Stomach (tissue), 9 donors: Measurements from ENCODE around the gene ZNF423. TPM values are rescaled to one million over a fixed set of nuclear protein-coding genes. Genes with fewer than 3 reads are reported as not detected.

Source experiments
- DNase-seq, 2 donors: peaks; one replicate each; pipeline versions ENCODE4 v3.0.0 to v3.0.0-alpha.2; 2013 to 2019
- H3K27ac ChIP-seq, 5 donors: fragments of 200-600 bp in 4 of 5; sonication (generic) in 4 of 5; one replicate each; pipeline ENCODE4 v1.5.1; 2013 to 2019; ENCODE audit warnings: mild to moderate bottlenecking in 1 of 5, moderate library complexity in 1 of 5
- H3K27me3 ChIP-seq, 3 donors: fragments of 200-600 bp; sonication (generic); one replicate each; pipeline ENCODE4 v1.5.1; 2017 to 2019; ENCODE audit warnings: mixed run types in 1 of 3
- H3K36me3 ChIP-seq, 4 donors: fragments of 200-600 bp; sonication (generic); 1 replicate in 3 of 4; 2 replicates in 1 of 4; pipeline ENCODE4 v1.5.1; 2016 to 2019
- H3K4me1 ChIP-seq, 4 donors: fragments of 200-600 bp; sonication (generic); one replicate each; pipeline ENCODE4 v1.5.1; 2016 to 2019
- H3K4me3 ChIP-seq, 4 donors: fragments of 200-600 bp; sonication (generic) in 3 of 4; one replicate each; pipeline ENCODE4 v1.5.1; 2016 to 2019; ENCODE audit warnings: mild to moderate bottlenecking in 1 of 4
- H3K9me3 ChIP-seq, 4 donors: fragments of 200-600 bp; sonication (generic); one replicate each; pipeline ENCODE4 v1.5.1; 2016 to 2019
- EP300 ChIP-seq: sonication (generic); formaldehyde crosslinking; IDR thresholded peaks from one replicate; pipeline ENCODE4 v1.6.1; 2017; ENCODE audit warnings: antibody characterized with exemption
- POLR2A ChIP-seq, 4 donors: fragments of 450-650 bp; IDR thresholded peaks; one replicate each; pipeline ENCODE4 v1.6.1; 2016; ENCODE audit warnings: antibody characterized with exemption in 4 of 4, control low read depth in 2 of 4, mild to moderate bottlenecking in 1 of 4, moderate library complexity in 1 of 4
- POLR2AphosphoS5 ChIP-seq, 3 donors: sonication (generic); formaldehyde crosslinking; IDR thresholded peaks; one replicate each; pipeline ENCODE4 v1.6.1; 2016; ENCODE audit warnings: antibody characterized with exemption in 3 of 3
- WGBS, 5 donors: extraction: QIAGEN DNeasy Blood & Tissue Kit in 3 of 5; methylation state at CpG; one replicate each; pipeline versions ENCODE4 v1.1.5 to v1.1.7; 2013 to 2018; 5-methylcytosine and 5-hydroxymethylcytosine counted together
- intact Hi-C: fragments of 100-400 bp; cut with DNase I; formaldehyde crosslinking; loops from one replicate; pipeline ENCODE4 v1.15.1; 2023; ENCODE audit warnings: low total_unique reads
- polyA plus RNA-seq, 3 donors: library from polyadenylated mRNA; stranded (reverse); fragments of 200-250 nt; gene quantifications; one replicate each; pipeline ENCODE4 v1.2.3, GENCODE V29; 2013
- total RNA-seq, 5 donors: library from RNA; depleted of rRNA; stranded (reverse); fragments of >200 nt; gene quantifications; one replicate each; pipeline versions ENCODE4 v1.1.0 to v1.2.3, GENCODE V29; 2014 to 2016
- TF ChIP-seq, protein P1 (sequence below), 7 experiments: fragments of 450-650 bp in 4 of 7; fragments of 200-600 bp in 3 of 7; sonication (generic) in 3 of 7; IDR thresholded peaks; one replicate each; pipeline ENCODE4 v1.5.1; 2016 to 2019; ENCODE audit warnings: antibody characterized with exemption in 7 of 7, control low read depth in 2 of 7, mild to moderate bottlenecking in 1 of 7
- donor health status: healthy with polysubstance abuse.
- donor health status: Bipolar disorder and iron deficiency.
- donor health status: healthy.

ZNF423 gene
- total and polyA plus RNA-seq, 8 donors: 0.29 to 3.5 (median 1.0) TPM

DNA sequence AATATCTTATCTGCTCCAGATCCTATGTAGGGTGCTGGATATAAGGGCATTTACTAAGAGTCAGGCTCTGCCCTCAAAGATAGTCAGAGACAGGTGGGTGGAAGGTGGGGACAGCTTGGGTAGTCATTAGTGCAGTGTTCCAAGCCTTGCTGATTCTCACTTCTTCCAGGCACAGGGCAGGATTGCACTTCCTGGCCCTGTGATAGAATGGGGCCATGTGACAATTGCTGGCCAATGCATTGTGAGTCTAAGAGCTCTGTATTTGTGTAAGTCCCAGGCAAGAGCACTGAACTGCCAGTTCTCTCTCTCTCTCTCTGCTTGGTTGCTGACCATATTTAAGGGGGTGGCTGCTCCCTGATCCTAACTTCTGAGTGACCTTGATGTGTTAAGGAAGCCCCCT is 370.2 kb downstream of the ZNF423 start:
- H3K4me3 ChIP-seq: no peak overlapping the region
- H3K27ac ChIP-seq: no peak overlapping the region
- intact Hi-C loops: no loop called here
- TF ChIP-seq POLR2AphosphoS5 (IDR thresholded peaks at IDR 0.05): no peak
- TF ChIP-seq, protein P1, sequence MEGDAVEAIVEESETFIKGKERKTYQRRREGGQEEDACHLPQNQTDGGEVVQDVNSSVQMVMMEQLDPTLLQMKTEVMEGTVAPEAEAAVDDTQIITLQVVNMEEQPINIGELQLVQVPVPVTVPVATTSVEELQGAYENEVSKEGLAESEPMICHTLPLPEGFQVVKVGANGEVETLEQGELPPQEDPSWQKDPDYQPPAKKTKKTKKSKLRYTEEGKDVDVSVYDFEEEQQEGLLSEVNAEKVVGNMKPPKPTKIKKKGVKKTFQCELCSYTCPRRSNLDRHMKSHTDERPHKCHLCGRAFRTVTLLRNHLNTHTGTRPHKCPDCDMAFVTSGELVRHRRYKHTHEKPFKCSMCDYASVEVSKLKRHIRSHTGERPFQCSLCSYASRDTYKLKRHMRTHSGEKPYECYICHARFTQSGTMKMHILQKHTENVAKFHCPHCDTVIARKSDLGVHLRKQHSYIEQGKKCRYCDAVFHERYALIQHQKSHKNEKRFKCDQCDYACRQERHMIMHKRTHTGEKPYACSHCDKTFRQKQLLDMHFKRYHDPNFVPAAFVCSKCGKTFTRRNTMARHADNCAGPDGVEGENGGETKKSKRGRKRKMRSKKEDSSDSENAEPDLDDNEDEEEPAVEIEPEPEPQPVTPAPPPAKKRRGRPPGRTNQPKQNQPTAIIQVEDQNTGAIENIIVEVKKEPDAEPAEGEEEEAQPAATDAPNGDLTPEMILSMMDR (IDR thresholded peaks at IDR 0.05): no peak
- no peak for TF ChIP-seq EP300
- TF ChIP-seq POLR2A (IDR thresholded peaks at IDR 0.05): no peak
- no peaks in the 10 kb centered on the region for H3K9me3 ChIP-seq
- DNase-seq: no peak
- H3K27me3 ChIP-seq: peaks cover 0 to 3% (median 0%) of the 10 kb centered on the region in 3 donors
- H3K36me3 ChIP-seq: no peaks in the 10 kb centered on the region
- peaks cover 0 to 13% (median 8%) of the 10 kb centered on the region in 4 donors for H3K4me1 ChIP-seq

DNA sequence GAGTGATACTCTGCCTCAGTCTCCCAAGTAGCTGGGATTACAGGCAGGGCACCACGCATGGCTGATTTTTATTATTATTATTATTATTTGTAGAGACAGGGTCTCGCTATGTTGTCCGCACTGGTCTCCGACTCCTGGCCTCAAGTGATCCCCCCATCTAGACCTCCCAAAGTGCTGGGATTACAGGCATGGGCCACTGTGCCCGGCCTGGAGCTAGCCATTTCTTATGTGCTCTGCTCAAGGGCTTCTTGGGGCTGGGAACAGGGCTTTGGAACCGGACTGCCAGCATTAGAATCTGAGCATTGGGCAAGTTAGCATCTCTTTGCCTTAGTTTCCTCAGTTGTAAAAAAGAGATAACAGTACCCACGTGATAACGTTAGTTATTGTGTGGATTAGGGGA is 371.0 kb downstream of the ZNF423 start:
- TF ChIP-seq EP300: no peak
- no peak for TF ChIP-seq POLR2A (IDR thresholded peaks at IDR 0.05)
- no peak for TF ChIP-seq POLR2AphosphoS5 (IDR thresholded peaks at IDR 0.05)
- TF ChIP-seq, protein P1 (IDR thresholded peaks at IDR 0.05): no peak
- WGBS, 5 donors: 82 to 91% (median 89%) methylated on average over 8 of the region's 8 CpGs
- Histone ChIP-seq H3K27ac (peak overlapping the region in 3 of 5 donors; percentile 35 to 76 (median 50)), H3K27me3 (peaks cover 0 to 3% (median 0%) of the 10 kb centered on the region in 3 donors), H3K4me1 (peaks cover 0 to 13% (median 8%) of the 10 kb centered on the region in 4 donors), H3K9me3 (no peaks in the 10 kb centered on the region), H3K4me3 (peak overlapping the region in 2 of 4 donors; percentile 27 to 32), H3K36me3 (no peaks in the 10 kb centered on the region)
- intact Hi-C loops: no loop called here
- DNase-seq: no peak

- no peaks in the 10 kb centered on the region for H3K36me3 ChIP-seq
- intact Hi-C loops: no loop called here
Observed at GRCh38 chr16:49484451-49484849, 371.5 kb downstream of the ZNF423 start.

DNA sequence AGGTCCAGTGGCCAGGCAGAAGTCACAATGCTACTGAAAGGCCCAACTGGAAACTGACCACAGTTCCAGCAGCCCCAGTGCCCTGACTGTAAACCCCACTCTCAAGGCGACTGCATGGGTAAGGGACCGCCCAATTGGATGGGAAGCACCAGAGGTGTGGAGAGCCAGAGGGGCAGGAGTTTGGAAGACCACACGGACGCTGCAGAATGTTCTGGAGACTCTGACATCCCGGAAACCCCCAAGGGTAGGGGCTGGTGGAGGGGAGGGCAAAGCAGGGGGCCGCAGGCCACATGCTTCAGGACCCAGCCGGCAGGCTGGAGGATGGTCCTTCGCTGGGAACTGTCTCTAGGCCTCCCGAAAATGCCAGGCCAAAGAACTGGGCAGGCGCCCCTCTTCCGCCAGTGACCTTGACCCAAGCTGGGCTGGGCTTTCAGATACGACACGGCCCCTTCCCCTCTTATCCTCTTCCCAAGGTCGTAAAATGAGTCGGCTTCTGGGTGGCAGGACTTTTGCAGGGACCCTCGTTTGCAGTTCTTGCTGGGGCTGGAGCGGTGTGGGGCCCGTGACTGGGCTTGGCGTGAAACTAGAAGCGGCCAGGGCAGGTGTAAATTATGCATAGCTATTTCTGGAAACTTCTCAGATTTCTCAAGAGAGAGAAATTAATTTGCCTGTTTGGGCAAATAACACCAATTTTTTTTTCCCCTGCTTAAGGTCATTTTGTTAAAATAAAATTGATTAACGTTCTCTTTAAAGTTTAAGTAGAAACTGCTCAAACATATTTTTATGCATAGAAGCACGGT is 372.1 kb downstream of the ZNF423 start:
- Histone ChIP-seq H3K4me1 (peaks cover 0 to 13% (median 8%) of the 10 kb centered on the region in 4 donors), H3K27ac (no peak overlapping the region), H3K4me3 (peak overlapping the region; percentile 11 to 32 (median 29)), H3K9me3 (no peaks in the 10 kb centered on the region), H3K36me3 (no peaks in the 10 kb centered on the region), H3K27me3 (peaks cover 0 to 3% (median 0%) of the 10 kb centered on the region in 3 donors)
- no peak for DNase-seq
- TF ChIP-seq POLR2A (IDR thresholded peaks at IDR 0.05): no peak
- TF ChIP-seq EP300: no peak
- TF ChIP-seq POLR2AphosphoS5 (IDR thresholded peaks at IDR 0.05): no peak
- TF ChIP-seq, protein P1 (IDR thresholded peaks at IDR 0.05): no peak
- intact Hi-C loops: no loop called here
- WGBS, 5 donors: 42 to 55% (median 46%) methylated on average over 15 to 22 of the region's 22 CpGs

More at GRCh38 chr16:49484451-49484849, 371.5 kb downstream of the ZNF423 start:
- no peak for TF ChIP-seq POLR2AphosphoS5 (IDR thresholded peaks at IDR 0.05)
- TF ChIP-seq, protein P1 (IDR thresholded peaks at IDR 0.05): no peak
- TF ChIP-seq EP300: no peak
- TF ChIP-seq POLR2A (IDR thresholded peaks at IDR 0.05): no peak
- peak; percentile 56 to 86 for DNase-seq
- peaks cover 0 to 3% (median 0%) of the 10 kb centered on the region in 3 donors for H3K27me3 ChIP-seq
- 2 to 22% (median 5%) methylated on average over 17 to 18 of the region's 18 CpGs for WGBS, 5 donors
- H3K4me3 ChIP-seq: peak overlapping the region; percentile 11 to 32 (median 29)
- H3K9me3 ChIP-seq: no peaks in the 10 kb centered on the region
- H3K4me1 ChIP-seq: peaks cover 0 to 13% (median 8%) of the 10 kb centered on the region in 4 donors
- H3K27ac ChIP-seq: peak overlapping the region in 3 of 5 donors; percentile 35 to 76 (median 50)
